HepG2 (cell line): ENCODE data around the gene TMEM171. TPM values are rescaled to one million over a fixed set of nuclear protein-coding genes. Genes with fewer than 3 reads are reported as not detected.

Source experiments
- ATAC-seq: fragments of 200-7000 bp; cut with Tn5 transposase; 3 replicates; pipeline ENCODE4 v1.9.1; 2020; ENCODE audit warnings: mild to moderate bottlenecking, moderate library complexity
- BruUV-seq: library from RNA; stranded (reverse); fragments of 400-500 nt; replicated peaks from 2 replicates; lab custom pipeline; 2021; lab: Mats Ljungman, UMichigan
- CTCF ChIA-PET: fragments of 300-600 bp; formaldehyde crosslinking; extraction: SDS; loops from one replicate; lab custom pipeline; 2021; ENCODE audit warnings: low total read pairs, inconsistent platforms, low intra/inter-chr PET ratio; lab: Yijun Ruan, JAX
- POLR2A ChIA-PET: fragments of 350-600 bp; sonication (Branson Sonifier 250); formaldehyde crosslinking; loops from one replicate; lab custom pipeline; 2020; ENCODE audit warnings: antibody characterized with exemption, inconsistent platforms; lab: Yijun Ruan, JAX
- DNase-seq: peaks from one replicate; pipeline ENCODE4 v3.0.0-alpha.2; 2015; ENCODE audit warnings: low spot score
- FAIRE-seq: peaks from 3 replicates; lab custom pipeline; 2011; peaks lifted over from hg19 to GRCh38; lab: Jason Lieb, UNC
- H2AFZ ChIP-seq: one replicate; pipeline ENCODE4 v1.6.1; 2011; ENCODE audit warnings: low read length, inconsistent platforms
- H3K27ac ChIP-seq: fragments of 300-600 bp; 3 replicates; pipeline ENCODE4 v1.8.0; 2011; ENCODE audit warnings: mixed run types, mild to moderate bottlenecking, mixed read lengths, low read length, inconsistent platforms; ENCODE audit not compliant: insufficient read depth; ENCODE audit errors: extremely low read length
- H3K27me3 ChIP-seq, 2 experiments: fragments of 200-600 bp in 1 of 2; 2 replicates in 1 of 2; 3 replicates in 1 of 2; pipeline versions ENCODE4 v1.6.0 to v1.8.0; 2011; ENCODE audit warnings: low read length in 2 of 2, mild to moderate bottlenecking in 2 of 2, moderate library complexity in 2 of 2, inconsistent platforms in 1 of 2; ENCODE audit not compliant: insufficient read depth in 2 of 2, control insufficient read depth in 1 of 2
- H3K36me3 ChIP-seq, 2 experiments: fragments of 200-600 bp in 1 of 2; replicated peaks in 1 of 2; 2 replicates in 1 of 2; 3 replicates in 1 of 2; pipeline versions ENCODE4 v1.5.1 to v1.8.0; 2011; ENCODE audit warnings: low read length in 2 of 2, inconsistent platforms in 1 of 2; ENCODE audit not compliant: insufficient read depth in 2 of 2, control insufficient read depth in 1 of 2
- H3K4me1 ChIP-seq: 2 replicates; pipeline ENCODE4 v1.5.1; 2012; ENCODE audit warnings: low read length, inconsistent platforms; ENCODE audit not compliant: insufficient read depth
- H3K4me2 ChIP-seq: 2 replicates; pipeline ENCODE4 v1.6.0; 2011; ENCODE audit warnings: low read depth, low read length, inconsistent platforms
- H3K4me3 ChIP-seq, 3 experiments: fragments of 200-600 bp in 1 of 3; sonication (generic), shearing (Covaris generic) in 1 of 3; replicated peaks in 1 of 3; 2 replicates each; pipeline ENCODE4 v1.5.1; 2011 to 2016; ENCODE audit warnings: low read length in 3 of 3, inconsistent platforms in 2 of 3, low read depth in 2 of 3, mild to moderate bottlenecking in 2 of 3, control low read depth in 1 of 3, mixed read lengths in 1 of 3; ENCODE audit not compliant: insufficient read depth in 1 of 3
- H3K79me2 ChIP-seq: one replicate; pipeline ENCODE4 v1.6.1; 2011; ENCODE audit warnings: low read length, inconsistent platforms; ENCODE audit not compliant: insufficient read depth
- H3K9ac ChIP-seq: 2 replicates; pipeline ENCODE4 v1.6.0; 2011; ENCODE audit warnings: mild to moderate bottlenecking, low read depth, low read length, inconsistent platforms; ENCODE audit not compliant: insufficient read depth
- H3K9me3 ChIP-seq: 2 replicates; pipeline ENCODE4 v1.5.1; 2012; ENCODE audit warnings: mild to moderate bottlenecking, low read length
- H4K20me1 ChIP-seq: 2 replicates; pipeline ENCODE4 v1.6.0; 2011; ENCODE audit warnings: inconsistent platforms, mild to moderate bottlenecking, low read length, moderate library complexity; ENCODE audit not compliant: insufficient read depth
- PAF1 ChIP-seq: IDR thresholded peaks from 2 replicates; pipeline ENCODE4 v1.6.1; 2016; ENCODE audit warnings: missing genetic modification reagents, missing compliant biosample characterization
- RARA ChIP-seq: IDR thresholded peaks from 2 replicates; pipeline ENCODE4 v1.6.1; 2016; ENCODE audit warnings: missing genetic modification reagents, missing compliant biosample characterization
- RBFOX2 ChIP-seq: fragments of 200-400 bp; formaldehyde crosslinking; IDR thresholded peaks from 2 replicates; pipeline ENCODE4 v1.6.1; 2017; ENCODE audit warnings: low read depth, mild to moderate bottlenecking, low read length
- TEAD3 ChIP-seq: optimal IDR thresholded peaks from 2 replicates; pipeline ENCODE3; 2016; ENCODE audit warnings: borderline replicate concordance
- ZFP1 ChIP-seq: IDR thresholded peaks from 2 replicates; pipeline ENCODE4 v1.6.1; 2016
- WGBS: methylation state at CpG from one replicate; pipeline ENCODE4 v1.1.6; 2017; ENCODE audit warnings: low lambda C conversion rate; 5-methylcytosine and 5-hydroxymethylcytosine counted together
- in situ Hi-C: cut with HindIII; loops from 2 replicates; pipeline ENCODE4 v1.10.0; 2017; ENCODE audit warnings: low pct_unique_long_range_greater_than_20kb; ENCODE audit not compliant: extremely low pct_ligation_motif_present
- intact Hi-C: fragments of 100-400 bp; cut with micrococcal nuclease; formaldehyde crosslinking; loops from one replicate; pipeline ENCODE4 v1.10.0; 2022; ENCODE audit not compliant: unreplicated experiment
- polyA plus RNA-seq, 8 experiments: library from polyadenylated mRNA; depleted of rRNA in 3 of 8; stranded (reverse) in 7 of 8; unstranded in 1 of 8; fragments of >200 nt; fragmentation: Illumina TruSeq in 4 of 8; extraction: Trizol in 4 of 8; gene quantifications; 2 replicates each; pipeline versions ENCODE4 v1.2.1 to v1.2.3, GENCODE V29; 2011 to 2016; ENCODE audit warnings: low read depth in 4 of 8, missing spikeins in 1 of 8, mixed read lengths in 1 of 8; ENCODE audit not compliant: insufficient read depth in 1 of 8
- total RNA-seq, 5 experiments: library from RNA; depleted of rRNA; stranded (reverse); fragments of >200 nt; fragmentation: Illumina TruSeq; extraction: Trizol; gene quantifications; 2 replicates each; pipeline ENCODE4 v1.2.3, GENCODE V29; 2016; ENCODE audit warnings: low read depth in 1 of 5
- TF ChIP-seq, protein P1 (sequence below): IDR thresholded peaks from 2 replicates; pipeline ENCODE4 v1.6.1; 2012; ENCODE audit warnings: low read depth, low read length, improper control_type of control experiment
- TF ChIP-seq, protein P2 (sequence below), 2 experiments: fragments of 450-650 bp in 1 of 2; sonication (generic) in 1 of 2; formaldehyde crosslinking in 1 of 2; IDR thresholded peaks; 2 replicates each; pipeline versions ENCODE4 v1.6.1 to v1.8.0; 2016 to 2022; ENCODE audit warnings: antibody characterized with exemption in 1 of 2, mild to moderate bottlenecking in 1 of 2, missing genetic modification reagents in 1 of 2

Gene TMEM171
- total and polyA plus RNA-seq, 2 of the 13 experiments (the other 11 are each of a cell fraction or from before 2014, with no cell fraction given): 0.12 TPM; not detected in 1

DNA sequence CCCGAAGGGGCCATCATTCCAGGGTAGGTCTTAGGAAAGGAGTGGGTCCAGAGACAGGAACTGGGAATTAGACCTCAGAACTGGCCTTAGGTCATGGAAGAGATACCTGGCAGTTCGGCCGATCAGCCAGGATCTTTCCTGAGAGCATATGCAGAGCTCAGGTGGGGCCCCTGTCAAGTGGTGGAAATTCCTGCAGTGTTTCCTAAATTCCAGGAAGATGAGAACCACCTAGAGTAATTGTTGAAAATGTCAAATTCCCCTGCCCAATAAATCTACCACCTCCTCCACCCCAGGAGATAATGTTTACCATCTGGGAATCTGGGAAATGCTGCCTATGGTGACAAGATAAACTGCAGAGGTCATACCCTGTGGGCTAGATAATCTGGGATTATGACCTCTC is 14.6 kb downstream of the TMEM171 start:
- H4K20me1 ChIP-seq: no peaks in the 10 kb centered on the region
- intact Hi-C loops (no loop called here), in situ Hi-C loops (no loop called here)
- no peak overlapping the region for H3K4me2 ChIP-seq
- ChIA-PET CTCF (no interaction called here), POLR2A (no interaction called here)
- 0% methylated on average over 1 of the region's 3 CpGs for WGBS
- peaks cover 1 to 17% of the 10 kb centered on the region in 2 experiments; a peak in 4 of 5 replicates for H3K27me3 ChIP-seq
- no peaks in the 10 kb centered on the region for H3K9me3 ChIP-seq
- H3K4me1 ChIP-seq: no peaks in the 10 kb centered on the region
- no peak overlapping the region for H2AFZ ChIP-seq
- H3K79me2 ChIP-seq: no peaks in the 10 kb centered on the region
- FAIRE-seq (no peak), ATAC-seq (no peak), DNase-seq (no peak)
- H3K4me3 ChIP-seq: no peak overlapping the region
- H3K36me3 ChIP-seq: no peaks in the 10 kb centered on the region
- H3K9ac ChIP-seq: no peak overlapping the region
- no peak overlapping the region for H3K27ac ChIP-seq
- no TSS peak for BruUV-seq
- TF ChIP-seq, protein P1, sequence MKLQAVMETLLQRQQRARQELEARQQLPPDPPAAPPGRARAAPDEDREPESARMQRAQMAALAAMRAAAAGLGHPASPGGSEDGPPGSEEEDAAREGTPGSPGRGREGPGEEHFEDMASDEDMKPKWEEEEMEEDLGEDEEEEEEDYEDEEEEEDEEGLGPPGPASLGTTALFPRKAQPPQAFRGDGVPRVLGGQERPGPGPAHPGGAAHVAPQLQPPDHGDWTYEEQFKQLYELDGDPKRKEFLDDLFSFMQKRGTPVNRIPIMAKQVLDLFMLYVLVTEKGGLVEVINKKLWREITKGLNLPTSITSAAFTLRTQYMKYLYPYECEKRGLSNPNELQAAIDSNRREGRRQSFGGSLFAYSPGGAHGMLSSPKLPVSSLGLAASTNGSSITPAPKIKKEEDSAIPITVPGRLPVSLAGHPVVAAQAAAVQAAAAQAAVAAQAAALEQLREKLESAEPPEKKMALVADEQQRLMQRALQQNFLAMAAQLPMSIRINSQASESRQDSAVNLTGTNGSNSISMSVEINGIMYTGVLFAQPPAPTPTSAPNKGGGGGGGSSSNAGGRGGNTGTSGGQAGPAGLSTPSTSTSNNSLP: no peak
- TF ChIP-seq ZFP1 (CRISPR knock-in tag) (no peak), TEAD3 (no peak), RARA (CRISPR knock-in tag) (no peak), PAF1 (CRISPR knock-in tag) (no peak), RBFOX2 (no peak)
- TF ChIP-seq, protein P2, sequence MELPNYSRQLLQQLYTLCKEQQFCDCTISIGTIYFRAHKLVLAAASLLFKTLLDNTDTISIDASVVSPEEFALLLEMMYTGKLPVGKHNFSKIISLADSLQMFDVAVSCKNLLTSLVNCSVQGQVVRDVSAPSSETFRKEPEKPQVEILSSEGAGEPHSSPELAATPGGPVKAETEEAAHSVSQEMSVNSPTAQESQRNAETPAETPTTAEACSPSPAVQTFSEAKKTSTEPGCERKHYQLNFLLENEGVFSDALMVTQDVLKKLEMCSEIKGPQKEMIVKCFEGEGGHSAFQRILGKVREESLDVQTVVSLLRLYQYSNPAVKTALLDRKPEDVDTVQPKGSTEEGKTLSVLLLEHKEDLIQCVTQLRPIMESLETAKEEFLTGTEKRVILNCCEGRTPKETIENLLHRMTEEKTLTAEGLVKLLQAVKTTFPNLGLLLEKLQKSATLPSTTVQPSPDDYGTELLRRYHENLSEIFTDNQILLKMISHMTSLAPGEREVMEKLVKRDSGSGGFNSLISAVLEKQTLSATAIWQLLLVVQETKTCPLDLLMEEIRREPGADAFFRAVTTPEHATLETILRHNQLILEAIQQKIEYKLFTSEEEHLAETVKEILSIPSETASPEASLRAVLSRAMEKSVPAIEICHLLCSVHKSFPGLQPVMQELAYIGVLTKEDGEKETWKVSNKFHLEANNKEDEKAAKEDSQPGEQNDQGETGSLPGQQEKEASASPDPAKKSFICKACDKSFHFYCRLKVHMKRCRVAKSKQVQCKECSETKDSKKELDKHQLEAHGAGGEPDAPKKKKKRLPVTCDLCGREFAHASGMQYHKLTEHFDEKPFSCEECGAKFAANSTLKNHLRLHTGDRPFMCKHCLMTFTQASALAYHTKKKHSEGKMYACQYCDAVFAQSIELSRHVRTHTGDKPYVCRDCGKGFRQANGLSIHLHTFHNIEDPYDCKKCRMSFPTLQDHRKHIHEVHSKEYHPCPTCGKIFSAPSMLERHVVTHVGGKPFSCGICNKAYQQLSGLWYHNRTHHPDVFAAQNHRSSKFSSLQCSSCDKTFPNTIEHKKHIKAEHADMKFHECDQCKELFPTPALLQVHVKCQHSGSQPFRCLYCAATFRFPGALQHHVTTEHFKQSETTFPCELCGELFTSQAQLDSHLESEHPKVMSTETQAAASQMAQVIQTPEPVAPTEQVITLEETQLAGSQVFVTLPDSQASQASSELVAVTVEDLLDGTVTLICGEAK (IDR thresholded peaks at IDR 0.05): no peak
- TF ChIP-seq, protein P2 (CRISPR knock-in tag; IDR thresholded peaks at IDR 0.05): no peak
